Measurements from ENCODE around the gene IL5.

DNA sequence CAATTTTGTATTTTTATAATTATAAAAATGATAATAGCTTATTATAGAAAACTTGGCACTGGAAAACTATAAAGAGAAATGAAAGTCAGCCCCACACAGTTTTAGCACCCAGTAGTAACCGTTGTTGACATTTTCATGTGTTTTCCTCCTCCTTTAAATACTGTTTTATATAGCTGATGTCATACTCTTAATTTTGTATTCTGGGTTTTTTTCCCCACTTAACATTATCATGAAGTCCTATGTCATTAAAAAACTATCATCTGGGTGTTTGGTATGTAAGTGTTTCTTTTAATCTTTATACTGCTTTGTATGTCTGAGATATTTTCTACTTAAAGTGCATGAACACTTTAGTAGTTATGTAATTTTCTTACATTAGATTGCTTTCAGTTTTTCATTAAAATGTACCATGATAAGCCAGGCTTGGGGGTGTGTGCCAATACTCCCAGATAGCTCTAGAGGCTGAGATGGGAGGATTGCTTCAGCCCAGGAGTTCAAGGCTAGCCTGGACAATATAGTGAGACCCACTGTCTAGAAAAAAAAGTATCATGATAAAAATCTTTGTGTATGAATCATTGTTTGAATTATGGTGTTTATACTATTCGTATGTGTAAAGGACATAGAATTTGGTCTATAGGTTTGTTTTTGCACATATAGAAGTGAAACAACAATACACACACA is 16.2 kb upstream of the IL5 start:
- TF ChIP-seq POLR2A (IDR thresholded peaks at IDR 0.05; ENCODE audit: insufficient read depth in 1 of 2, low read depth in 2 of 2, low read length in 2 of 2) (no peak), CEBPG (CRISPR knock-in tag; IDR thresholded peaks at IDR 0.05) (no peak), ZFAT (CRISPR knock-in tag; conservative IDR thresholded peaks at IDR 0.05) (no peak), ZNF549 (CRISPR knock-in tag; IDR thresholded peaks at IDR 0.05) (no peak), HDAC2 (CRISPR knock-in tag; IDR thresholded peaks at IDR 0.05) (no peak), NRL (CRISPR knock-in tag; IDR thresholded peaks at IDR 0.05; ENCODE audit: borderline replicate concordance) (no peak)

All from HepG2 (cell line).